ENCODE measurements around the gene EBP. TPM values are rescaled to one million over a fixed set of nuclear protein-coding genes. Genes with fewer than 3 reads are reported as not detected.
"Not testable (repeated sequence)": the region's sequence is repeated elsewhere in the genome, so short reads cannot be mapped to it uniquely, and the experiment has no call there.

Gene EBP
- total RNA-seq, 4 donors from 2014 or later = 15.7 to 20.7 (median 17.4) TPM

DNA sequence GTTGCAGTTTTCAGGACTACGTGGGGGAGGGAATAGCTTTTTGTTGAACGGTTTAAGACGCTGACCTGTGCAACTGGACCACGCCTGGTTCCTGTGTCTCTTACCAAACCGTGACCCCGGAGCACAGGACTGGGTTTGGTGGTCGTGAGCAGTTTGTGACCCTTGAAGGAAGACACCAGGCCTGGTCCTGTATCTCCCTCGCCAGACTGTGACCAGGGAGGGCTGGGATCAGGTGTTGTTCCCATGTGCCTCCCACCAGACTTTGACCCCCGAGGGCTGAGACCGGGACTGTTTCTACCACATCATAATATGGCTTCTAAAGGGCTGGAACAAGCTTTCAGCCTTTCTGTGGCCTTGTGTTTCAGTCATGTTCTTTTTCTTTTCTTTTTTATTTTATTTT, 683 bp downstream of the EBP start:
- TF ChIP-seq POLR2AphosphoS5 (IDR thresholded peaks at IDR 0.05) (no peak), POLR2A (IDR thresholded peaks at IDR 0.05; ENCODE audit: low read depth) (no peak), EP300 (IDR thresholded peaks at IDR 0.05) (no peak)
- TF ChIP-seq, protein P1, sequence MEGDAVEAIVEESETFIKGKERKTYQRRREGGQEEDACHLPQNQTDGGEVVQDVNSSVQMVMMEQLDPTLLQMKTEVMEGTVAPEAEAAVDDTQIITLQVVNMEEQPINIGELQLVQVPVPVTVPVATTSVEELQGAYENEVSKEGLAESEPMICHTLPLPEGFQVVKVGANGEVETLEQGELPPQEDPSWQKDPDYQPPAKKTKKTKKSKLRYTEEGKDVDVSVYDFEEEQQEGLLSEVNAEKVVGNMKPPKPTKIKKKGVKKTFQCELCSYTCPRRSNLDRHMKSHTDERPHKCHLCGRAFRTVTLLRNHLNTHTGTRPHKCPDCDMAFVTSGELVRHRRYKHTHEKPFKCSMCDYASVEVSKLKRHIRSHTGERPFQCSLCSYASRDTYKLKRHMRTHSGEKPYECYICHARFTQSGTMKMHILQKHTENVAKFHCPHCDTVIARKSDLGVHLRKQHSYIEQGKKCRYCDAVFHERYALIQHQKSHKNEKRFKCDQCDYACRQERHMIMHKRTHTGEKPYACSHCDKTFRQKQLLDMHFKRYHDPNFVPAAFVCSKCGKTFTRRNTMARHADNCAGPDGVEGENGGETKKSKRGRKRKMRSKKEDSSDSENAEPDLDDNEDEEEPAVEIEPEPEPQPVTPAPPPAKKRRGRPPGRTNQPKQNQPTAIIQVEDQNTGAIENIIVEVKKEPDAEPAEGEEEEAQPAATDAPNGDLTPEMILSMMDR (IDR thresholded peaks at IDR 0.05) = no peak
- intact Hi-C loops (cut with DNase I) = no loop called here
- H3K27ac ChIP-seq (replicated peaks in 1 of 4) = peak overlapping the region; percentile 79 to 88 (median 82)
- peak overlapping the region; percentile 60 to 73 (median 65) for H3K4me3 ChIP-seq
- peaks cover 0 to 10% (median 5%) of the 10 kb centered on the region in 4 donors for H3K36me3 ChIP-seq
- DNase-seq (ENCODE audit: extremely low spot score) = no peak
- H3K4me1 ChIP-seq = peaks cover 0 to 15% (median 11%) of the 10 kb centered on the region in 4 donors
- WGBS = 38% methylated on average over 10 of the region's 10 CpGs
- H3K9me3 ChIP-seq = no peaks in the 10 kb centered on the region
- no peaks in the 10 kb centered on the region for H3K27me3 ChIP-seq

DNA sequence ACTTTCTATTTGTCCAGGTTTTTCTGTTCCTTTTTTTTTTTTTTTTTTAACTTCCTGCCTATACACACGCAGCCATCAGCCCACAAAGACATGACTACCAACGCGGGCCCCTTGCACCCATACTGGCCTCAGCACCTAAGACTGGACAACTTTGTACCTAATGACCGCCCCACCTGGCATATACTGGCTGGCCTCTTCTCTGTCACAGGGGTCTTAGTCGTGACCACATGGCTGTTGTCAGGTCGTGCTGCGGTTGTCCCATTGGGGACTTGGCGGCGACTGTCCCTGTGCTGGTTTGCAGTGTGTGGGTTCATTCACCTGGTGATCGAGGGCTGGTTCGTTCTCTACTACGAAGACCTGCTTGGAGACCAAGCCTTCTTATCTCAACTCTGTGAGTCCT, 2.1 kb downstream of the EBP start:
- intact Hi-C loops (cut with DNase I) = no loop called here
- peaks cover 0 to 24% (median 17%) of the 10 kb centered on the region in 4 donors for H3K36me3 ChIP-seq
- H3K9me3 ChIP-seq = no peaks in the 10 kb centered on the region
- no peak overlapping the region for H3K27ac ChIP-seq (replicated peaks in 1 of 4)
- peaks cover 0 to 15% (median 11%) of the 10 kb centered on the region in 4 donors for H3K4me1 ChIP-seq
- TF ChIP-seq EP300 (IDR thresholded peaks at IDR 0.05) = no peak
- DNase-seq (ENCODE audit: extremely low spot score) = no peak
- no peak overlapping the region for H3K4me3 ChIP-seq
- 83% methylated on average over 9 of the region's 12 CpGs for WGBS
- no peaks in the 10 kb centered on the region for H3K27me3 ChIP-seq

DNA sequence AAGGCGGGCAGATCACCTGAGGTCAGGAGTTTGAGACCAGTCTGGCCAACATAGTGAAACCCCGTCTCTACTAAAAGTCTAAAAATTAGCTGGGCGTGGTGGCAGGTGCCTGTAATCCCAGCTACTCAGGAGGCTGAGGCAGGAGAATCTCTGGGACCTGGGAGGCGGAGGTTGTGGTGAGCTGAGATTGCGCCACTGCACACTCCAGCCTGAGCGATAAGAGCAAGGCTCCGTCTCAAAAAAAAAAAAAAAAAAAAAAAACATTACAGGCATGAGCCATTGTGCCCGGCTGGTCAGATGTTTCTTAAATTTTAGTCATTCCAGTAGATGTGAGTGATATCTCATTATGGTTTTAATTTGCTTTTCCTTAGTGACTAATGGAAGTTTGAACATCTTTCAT, 4.2 kb downstream of the EBP start:
- H3K27me3 ChIP-seq; H3K27ac ChIP-seq (replicated peaks in 1 of 4); DNase-seq (ENCODE audit: extremely low spot score); H3K4me3 ChIP-seq; H3K9me3 ChIP-seq; intact Hi-C loops (cut with DNase I): not testable (repeated sequence)
- 88% methylated on average over 7 of the region's 8 CpGs for WGBS
- peaks cover 0 to 15% (median 11%) of the 10 kb centered on the region in 4 donors for H3K4me1 ChIP-seq
- H3K36me3 ChIP-seq = peaks cover 0 to 25% (median 19%) of the 10 kb centered on the region in 4 donors

DNA sequence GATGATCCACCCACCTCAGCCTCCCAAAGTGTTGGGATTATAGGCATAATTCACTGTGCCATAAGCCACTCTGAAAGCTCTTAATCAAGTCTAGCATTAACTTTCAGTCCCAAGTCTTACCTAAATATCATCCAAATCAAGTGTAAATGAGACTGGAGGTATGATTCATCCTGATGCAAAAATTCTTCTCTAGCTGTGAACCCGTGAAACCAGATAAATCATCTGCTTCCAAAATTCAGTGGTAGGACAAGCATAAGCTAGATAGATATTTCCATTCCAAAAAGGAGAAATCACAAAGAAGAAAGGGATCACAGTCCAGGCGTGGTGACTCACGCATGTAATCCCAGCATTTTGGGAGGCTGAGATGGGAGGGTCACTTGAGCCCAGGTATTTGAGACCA, 9.1 kb downstream of the EBP start:
- no peaks in the 10 kb centered on the region for H3K9me3 ChIP-seq
- intact Hi-C loops (cut with DNase I) = no loop called here
- 74% methylated on average over 3 of the region's 3 CpGs for WGBS
- H3K4me3 ChIP-seq = no peak overlapping the region
- no peak overlapping the region for H3K27ac ChIP-seq (replicated peaks in 1 of 4)
- H3K4me1 ChIP-seq = no peaks in the 10 kb centered on the region
- TF ChIP-seq, protein P1 (IDR thresholded peaks at IDR 0.05) = no peak
- no peak for TF ChIP-seq EP300 (IDR thresholded peaks at IDR 0.05)
- no peak for TF ChIP-seq POLR2A (IDR thresholded peaks at IDR 0.05; ENCODE audit: low read depth)
- TF ChIP-seq POLR2AphosphoS5 (IDR thresholded peaks at IDR 0.05) = no peak
- H3K27me3 ChIP-seq = no peaks in the 10 kb centered on the region
- no peak for DNase-seq (ENCODE audit: extremely low spot score)
- H3K36me3 ChIP-seq = peaks cover 0 to 25% (median 19%) of the 10 kb centered on the region in 4 donors

DNA sequence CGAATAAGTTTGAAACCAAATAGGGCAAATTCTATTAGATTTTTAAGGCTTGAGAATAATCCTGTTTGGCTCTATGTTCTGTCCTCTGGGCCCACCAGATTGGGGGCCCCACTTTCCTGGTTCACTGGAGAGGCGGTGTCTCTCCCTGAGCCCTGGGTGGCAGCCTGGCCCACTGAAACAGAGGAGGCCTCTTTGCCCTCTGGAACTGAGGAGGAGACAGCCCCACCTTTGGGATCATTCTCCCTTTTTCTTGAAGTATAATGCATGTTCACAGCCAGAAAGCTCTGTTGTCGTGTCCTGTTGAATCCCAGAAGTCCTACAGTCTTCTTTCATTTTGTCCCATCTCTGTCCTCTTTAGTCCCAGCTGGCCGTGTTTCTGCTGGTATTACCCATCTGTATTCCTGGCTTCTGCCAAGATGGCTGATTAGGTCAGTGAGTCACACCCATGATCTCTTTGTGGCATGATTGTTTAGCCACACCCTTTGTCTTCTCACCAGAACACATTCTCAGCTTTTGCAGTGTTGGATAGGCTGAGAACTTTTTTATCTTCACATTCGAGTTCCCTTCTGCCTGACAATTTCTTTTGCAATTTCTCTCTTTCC, 9.9 kb downstream of the EBP start:
- Histone ChIP-seq H3K27me3 (no peaks in the 10 kb centered on the region), H3K27ac (replicated peaks in 1 of 4) (peak overlapping the region in 3 of 4 donors; percentile 27 to 48 (median 34)), H3K4me3 (no peak overlapping the region), H3K4me1 (no peaks in the 10 kb centered on the region), H3K36me3 (peaks cover 0 to 23% (median 19%) of the 10 kb centered on the region in 4 donors), H3K9me3 (no peaks in the 10 kb centered on the region)
- TF ChIP-seq POLR2AphosphoS5 (IDR thresholded peaks at IDR 0.05) (no peak), EP300 (IDR thresholded peaks at IDR 0.05) (no peak), POLR2A (IDR thresholded peaks at IDR 0.05; ENCODE audit: low read depth) (no peak)
- TF ChIP-seq, protein P1 (IDR thresholded peaks at IDR 0.05) = no peak
- DNase-seq (ENCODE audit: extremely low spot score) = no peak
- WGBS = 67% methylated on average over 5 of the region's 5 CpGs
- intact Hi-C loops (cut with DNase I) = no loop called here

DNA sequence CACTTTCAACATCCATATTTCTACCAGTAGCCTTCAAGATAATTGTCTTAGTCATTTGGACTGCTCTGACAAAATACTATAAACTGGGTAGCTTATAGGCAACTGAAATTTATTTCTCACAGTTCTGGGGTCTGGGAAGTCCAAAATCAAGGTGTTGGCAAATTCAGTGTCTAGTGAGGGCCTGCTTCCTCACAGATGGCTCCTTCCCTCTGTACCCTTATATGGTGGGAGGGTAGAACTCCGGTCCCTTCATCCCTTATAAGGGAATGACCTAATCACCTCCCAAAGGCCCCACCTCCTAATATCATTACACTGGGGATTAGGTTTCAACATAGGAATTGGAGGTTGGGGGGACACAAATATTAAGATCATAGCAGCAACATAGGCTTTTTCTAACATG, 10.6 kb downstream of the EBP start:
- no peak for DNase-seq (ENCODE audit: extremely low spot score)
- Histone ChIP-seq H3K9me3 (no peaks in the 10 kb centered on the region), H3K27ac (replicated peaks in 1 of 4) (peak overlapping the region in 2 of 4 donors; percentile 31 to 48), H3K4me3 (no peak overlapping the region), H3K36me3 (peaks cover 0 to 17% (median 15%) of the 10 kb centered on the region in 4 donors), H3K27me3 (no peaks in the 10 kb centered on the region), H3K4me1 (no peaks in the 10 kb centered on the region)
- TF ChIP-seq POLR2A (IDR thresholded peaks at IDR 0.05; ENCODE audit: low read depth) (no peak), POLR2AphosphoS5 (IDR thresholded peaks at IDR 0.05) (no peak), EP300 (IDR thresholded peaks at IDR 0.05) (no peak)
- TF ChIP-seq, protein P1 (IDR thresholded peaks at IDR 0.05) = no peak
- intact Hi-C loops (cut with DNase I) = no loop called here
- WGBS = 78% methylated on average over 1 of the region's 1 CpG

Data from esophagus muscularis mucosa (tissue), 4 donors.